ENCODE data around the gene SLC5A6.

DNA sequence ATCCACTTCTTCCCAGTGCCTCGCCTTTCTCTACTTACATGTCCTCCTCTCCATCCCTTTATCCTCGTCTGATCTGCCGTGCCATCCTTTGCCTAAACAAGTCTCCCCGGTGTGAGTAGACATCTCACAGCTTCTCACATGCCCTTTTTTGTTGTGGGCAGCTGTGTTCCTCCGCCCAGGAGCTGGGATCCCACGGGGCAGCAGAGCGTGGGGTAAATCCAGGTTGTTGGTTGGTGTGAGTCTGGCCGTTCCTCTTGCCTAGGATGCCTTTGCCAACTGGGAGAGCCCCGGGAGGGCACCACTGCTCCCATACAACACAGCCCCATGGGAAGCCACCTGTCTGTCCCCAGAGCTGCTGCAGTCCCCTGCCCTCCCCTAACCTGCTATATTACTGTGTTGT lies 28.3 kb upstream of the SLC5A6 start:
- TF ChIP-seq CTCF (conservative IDR thresholded peaks at IDR 0.05) (no peak), EZH2 (IDR thresholded peaks at IDR 0.05; ENCODE audit: low read depth) (no peak)
